Stimulated activated CD4-positive, alpha-beta T cell treated with anti-CD3 and anti-CD28 coated beads, Interleukin-2, amount 100 ng/mL, for 24 hours (primary cell): ENCODE data around the gene TGFBR2.

ENCODE experiments used
- DNase-seq, 2 donors: peaks; one replicate each; pipeline ENCODE4 v3.0.0-alpha.2; 2020

Gene TGFBR2

DNA sequence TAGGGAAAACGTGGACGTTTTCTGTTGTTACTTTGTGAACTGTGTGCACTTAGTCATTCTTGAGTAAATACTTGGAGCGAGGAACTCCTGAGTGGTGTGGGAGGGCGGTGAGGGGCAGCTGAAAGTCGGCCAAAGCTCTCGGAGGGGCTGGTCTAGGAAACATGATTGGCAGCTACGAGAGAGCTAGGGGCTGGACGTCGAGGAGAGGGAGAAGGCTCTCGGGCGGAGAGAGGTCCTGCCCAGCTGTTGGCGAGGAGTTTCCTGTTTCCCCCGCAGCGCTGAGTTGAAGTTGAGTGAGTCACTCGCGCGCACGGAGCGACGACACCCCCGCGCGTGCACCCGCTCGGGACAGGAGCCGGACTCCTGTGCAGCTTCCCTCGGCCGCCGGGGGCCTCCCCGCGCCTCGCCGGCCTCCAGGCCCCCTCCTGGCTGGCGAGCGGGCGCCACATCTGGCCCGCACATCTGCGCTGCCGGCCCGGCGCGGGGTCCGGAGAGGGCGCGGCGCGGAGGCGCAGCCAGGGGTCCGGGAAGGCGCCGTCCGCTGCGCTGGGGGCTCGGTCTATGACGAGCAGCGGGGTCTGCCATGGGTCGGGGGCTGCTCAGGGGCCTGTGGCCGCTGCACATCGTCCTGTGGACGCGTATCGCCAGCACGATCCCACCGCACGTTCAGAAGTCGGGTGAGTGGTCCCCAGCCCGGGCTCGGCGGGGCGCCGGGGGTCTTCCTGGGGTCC is at the start of gene TGFBR2:
Gene TGFBR2, plus strand, starts transcription at position 301 of the 731 bp plus-strand sequence. Its CDS starts 283 bp downstream, at position 584.
- peak; percentile 86 to 88 for DNase-seq

DNA sequence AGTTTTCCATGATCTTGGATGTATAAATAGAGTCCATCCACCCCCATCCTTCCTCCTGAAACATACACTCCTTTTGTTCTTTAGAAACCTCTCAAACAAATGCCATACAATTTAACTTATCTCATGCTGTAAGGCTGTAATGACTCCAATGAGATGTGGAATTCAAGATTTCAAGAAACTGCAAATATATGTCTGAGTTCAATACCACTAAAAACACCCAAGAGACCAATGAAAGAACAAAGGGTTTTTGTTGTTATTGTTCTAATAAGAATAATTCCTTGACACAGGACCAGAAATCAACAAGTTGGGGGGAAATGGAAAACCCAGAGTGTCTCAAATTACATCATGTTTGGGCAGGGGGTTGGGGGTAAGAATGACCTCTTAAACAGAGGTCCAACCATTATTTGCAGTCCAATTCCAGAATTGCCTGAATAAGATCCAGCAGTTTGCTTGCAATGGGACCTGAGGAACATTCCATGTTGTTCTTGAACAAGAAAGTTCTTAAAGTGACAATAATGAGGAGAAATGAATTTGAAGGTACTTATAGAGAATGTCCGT is 48.6 kb upstream of the TGFBR2 start:
- no peak for DNase-seq

DNA sequence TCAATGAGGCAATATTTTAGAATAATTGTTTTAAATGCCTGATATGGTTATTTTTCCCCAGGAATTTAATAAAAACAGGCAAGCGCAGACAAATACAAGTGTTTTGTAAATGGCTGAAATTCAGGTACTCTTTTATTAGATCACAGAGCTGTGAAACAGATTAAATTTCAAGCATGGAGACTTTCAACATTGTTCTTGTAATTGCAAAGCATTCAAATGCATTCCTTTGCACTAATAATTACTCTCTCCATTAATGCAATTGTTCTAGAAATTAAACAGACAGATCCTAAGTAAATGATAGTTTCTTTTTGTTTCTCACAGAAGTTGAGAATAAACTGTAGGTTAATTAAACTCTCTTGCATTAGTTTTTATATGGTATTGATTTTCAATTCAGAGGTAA is 42.4 kb upstream of the TGFBR2 start:
- no peak for DNase-seq

DNA sequence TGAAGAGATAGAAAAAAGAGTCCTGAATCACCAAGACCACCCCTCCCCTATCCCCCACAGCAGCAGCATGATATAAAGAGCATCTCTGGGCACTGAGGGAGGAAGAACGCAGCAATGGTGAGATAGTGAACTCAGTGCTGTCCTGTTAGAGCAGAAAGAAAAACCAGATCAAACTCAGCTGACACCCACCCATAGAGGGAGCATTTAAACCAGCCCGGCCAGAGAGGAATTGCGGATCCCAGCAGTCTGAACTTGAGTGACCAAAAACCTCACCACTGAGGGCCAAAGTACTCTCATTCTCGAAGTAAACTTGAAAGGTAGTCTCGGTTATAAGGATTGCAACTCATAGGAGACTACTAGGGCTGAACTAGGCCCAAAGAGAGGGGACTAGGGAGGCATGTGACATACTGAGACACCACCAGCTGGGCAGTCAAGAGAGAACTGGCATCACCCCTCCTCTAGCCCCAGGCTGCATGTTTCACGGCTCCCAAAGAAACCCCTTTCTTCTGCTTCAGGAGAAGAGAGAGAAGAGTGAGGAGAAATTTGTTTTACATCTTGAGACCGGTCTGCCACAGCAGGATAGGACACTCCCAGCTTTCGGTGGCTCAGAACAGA is 39.2 kb upstream of the TGFBR2 start:
- no peak for DNase-seq

DNA sequence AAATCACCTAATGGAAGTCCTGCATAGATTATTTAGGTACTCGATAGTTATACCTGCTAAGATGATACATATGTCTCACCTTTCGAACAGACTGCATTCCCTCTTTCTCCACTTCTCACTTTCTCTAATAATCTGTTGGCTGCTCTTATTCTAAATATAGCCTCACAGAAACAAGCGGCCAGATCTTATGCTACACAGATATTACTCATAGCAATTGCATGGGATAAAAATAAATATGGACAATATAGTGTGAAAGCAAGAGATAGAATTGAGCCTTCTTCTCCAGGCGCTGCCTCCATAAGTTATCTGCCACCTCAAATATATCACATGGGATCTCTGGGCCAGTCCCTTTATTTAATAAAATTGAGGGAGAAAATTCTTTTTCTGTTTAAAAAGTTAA is 29.5 kb upstream of the TGFBR2 start:
- DNase-seq: no peak

DNA sequence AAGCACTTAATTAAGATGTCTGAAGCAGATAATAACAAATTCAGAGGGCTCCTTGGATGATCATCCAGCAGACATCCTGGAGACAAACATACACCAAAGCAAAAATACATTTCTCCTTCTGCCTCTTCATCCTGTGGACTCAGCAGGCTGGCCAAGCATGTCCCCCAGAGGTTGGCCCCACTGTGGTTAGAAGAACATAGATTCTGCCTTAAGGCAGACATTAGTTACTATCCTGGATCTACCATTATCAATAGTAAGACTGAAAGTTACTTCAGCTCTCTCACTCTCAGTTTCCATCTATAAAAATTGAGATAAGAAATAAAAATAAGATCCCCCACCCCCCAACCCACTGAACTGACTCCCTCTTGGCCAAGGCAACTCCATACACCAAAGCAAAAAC is 28.6 kb upstream of the TGFBR2 start:
- DNase-seq: no peak

DNA sequence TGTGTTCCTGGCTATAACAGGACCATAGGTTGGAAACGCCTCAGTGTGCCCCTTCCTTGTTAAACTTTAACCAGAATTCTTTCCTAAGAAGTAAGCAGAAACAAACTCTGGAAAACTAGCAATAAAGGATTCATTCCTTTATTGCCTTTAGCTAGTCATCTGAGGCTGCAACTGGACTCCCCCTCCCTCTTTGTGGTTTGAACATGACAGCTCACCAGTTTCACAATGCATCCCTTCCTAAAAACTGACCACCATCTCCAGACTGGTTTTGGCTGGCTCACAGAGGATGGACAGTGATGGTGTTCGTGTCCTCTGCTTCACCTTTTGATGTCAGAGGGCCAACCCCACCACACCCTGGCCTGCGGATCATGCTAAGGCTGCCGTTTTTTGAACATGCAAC is 27.9 kb upstream of the TGFBR2 start:
- DNase-seq: no peak

DNA sequence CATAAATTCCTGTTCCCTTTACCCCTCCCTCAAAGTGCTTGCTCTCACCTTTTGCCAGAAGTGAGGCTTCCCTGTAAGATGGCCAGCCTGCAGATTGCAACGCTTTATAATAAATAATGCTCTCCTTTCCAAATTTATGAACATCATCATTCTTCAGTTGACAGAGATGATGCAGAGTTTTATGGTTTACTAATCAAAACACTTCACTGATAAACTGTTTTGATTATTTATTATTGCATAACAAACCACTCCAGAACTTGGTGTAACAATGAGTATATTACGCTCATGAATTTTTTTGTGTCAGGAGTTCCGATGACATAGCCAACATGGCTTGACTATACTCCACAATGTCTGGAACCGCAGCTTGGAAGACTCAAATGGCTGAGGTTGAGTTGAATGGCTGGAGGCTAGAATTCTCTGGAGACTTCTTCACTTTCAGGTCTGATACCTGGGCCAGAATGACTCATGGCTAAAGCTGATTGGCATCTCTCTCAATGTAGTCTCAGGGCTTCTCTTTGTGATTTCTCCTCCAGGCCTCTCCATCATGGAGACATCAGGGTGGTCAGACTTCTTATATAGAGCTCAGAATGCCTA is 27.3 kb upstream of the TGFBR2 start:
- DNase-seq: no peak

DNA sequence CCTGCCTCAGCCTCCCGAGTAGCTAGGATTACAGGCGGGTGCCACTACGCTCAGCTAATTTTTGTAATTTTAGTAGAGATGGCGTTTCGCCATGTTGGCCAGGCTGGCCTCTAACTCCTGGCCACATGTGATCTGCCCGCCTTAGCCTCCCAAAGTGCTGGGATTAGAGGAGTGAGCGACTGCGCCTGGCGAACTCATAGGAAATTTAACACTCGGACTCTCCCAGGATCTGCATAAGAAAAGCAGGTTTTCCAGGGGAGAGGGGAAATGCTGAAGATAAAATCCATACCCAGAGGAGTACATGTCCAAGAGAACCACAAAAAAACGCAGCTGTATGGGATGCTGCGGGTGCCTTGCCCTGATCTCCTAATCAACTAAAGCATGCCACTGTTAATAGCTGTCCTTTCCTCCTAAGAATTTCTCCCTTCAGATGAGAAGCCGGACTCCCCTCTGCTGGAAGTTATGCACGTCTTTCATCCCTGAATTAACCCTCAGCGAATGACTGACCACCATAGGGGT is 25.3 kb upstream of the TGFBR2 start:
- DNase-seq: no peak

DNA sequence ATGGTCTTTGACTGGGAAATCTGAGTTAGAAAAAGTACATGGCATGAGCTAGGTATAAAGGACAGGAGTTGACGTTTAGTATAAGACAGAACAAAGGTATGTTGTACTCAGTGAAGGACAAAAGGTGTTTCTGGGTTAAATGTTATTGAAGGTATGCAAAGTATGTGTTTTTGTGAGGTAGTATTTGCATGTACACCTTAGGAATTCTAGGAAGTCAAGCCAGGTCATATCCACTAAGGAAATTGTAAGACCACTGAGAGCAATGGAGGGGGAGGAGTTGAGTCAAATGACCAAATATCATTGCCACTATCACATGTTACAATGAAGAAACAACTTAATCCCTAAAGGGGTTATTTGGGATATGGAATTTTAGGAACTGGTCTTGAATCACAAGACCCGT is 24.4 kb upstream of the TGFBR2 start:
- no peak for DNase-seq

DNA sequence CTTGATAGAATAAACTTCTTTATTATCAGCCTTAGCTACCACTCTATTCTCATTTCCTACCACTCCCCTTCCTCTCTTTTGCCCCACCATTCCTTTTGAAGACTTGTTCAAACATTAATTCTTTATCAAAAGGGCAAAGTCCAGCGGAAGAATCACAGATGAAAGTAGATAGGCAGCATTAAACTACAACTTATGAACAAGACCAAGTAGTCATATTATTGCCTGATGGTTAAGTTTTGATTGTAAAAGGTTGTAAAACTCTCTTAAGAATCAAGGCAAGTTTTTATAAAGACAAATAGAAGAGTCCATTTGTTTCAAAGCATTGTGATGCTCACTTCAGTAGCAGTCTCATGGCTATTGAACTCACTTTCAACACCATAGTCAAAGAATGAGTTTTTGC is 22.4 kb upstream of the TGFBR2 start:
- no peak for DNase-seq

DNA sequence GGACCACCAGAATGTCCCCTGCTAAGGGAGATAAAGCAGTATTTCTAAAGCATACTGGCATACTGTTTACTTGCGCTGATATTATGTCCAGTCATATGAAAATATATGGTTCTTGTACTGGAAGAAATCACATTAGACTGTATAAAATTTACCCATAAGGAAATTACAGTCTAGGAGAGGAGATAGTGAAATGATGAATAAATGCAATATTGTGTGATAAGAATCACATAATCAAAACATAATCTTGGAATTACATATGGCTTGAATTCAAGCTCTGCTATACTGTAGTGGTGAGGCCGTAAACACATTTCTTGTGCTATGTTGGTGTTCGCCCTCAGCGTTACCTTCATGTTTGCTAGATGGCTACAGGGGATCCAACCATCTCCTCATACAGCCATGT is 20.7 kb upstream of the TGFBR2 start:
- no peak for DNase-seq

DNA sequence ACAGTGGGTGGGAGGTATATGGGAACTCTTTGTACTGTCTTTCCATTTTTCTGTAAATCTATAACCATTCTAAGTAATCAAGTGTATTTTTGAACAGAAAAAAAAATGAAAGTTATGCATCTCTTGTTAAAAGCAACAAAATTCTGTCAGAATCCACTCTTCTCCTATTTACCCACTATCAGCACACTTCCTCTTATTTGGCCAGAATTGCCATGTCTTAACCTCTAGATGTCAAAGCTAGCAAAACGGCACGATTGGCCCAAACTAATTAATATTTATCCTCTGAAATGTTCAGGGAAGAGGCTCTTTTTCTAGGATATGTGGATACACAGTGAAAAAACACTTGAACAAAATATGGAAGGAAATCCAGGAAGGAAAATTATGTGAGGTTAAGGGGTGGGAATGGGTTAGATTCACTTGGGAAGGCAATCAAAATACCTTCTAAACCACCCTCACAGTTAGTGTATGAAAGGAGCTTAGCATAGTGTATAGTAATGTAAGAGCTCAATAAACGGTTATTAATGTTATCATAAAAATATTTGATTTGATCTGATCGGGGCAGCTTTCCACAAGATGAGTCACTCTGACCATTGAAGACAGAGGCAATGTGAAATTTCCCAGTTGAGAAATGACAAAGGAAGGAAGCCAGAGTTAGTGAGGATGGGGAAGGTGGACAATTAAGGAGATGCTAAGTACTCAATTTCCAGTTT is 20.1 kb upstream of the TGFBR2 start:
- DNase-seq: no peak

DNA sequence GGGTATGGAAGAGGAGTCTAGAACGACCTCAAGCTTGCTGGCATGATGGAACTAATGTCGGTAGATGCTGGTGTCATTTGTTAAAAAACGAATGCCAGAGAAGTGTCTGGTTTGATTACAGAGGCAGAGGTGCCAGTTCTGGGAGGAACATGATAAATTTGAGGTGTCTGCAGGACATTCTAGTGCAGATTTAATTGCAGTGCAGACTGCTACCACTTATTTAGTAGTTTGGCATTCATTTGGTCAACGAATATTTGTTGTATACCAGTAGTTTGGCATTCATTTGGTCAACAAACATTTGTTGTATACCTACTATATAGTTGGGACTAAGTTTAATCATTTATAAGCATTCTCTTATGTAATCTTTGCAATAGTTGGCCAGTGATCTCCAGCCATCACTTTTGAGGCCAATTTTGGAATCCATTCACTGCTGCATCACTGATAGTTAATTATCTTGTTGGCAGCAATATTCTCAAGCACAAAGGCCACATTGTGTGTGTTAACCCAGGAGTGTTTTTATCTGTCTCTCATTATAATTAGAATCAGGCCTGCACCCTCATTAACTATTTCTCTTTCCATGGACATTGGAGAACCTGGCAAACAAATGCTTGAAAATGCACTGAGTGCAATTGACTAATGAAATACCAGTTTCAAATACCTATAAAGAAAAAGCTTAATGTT is 19.5 kb upstream of the TGFBR2 start:
- DNase-seq: no peak

DNA sequence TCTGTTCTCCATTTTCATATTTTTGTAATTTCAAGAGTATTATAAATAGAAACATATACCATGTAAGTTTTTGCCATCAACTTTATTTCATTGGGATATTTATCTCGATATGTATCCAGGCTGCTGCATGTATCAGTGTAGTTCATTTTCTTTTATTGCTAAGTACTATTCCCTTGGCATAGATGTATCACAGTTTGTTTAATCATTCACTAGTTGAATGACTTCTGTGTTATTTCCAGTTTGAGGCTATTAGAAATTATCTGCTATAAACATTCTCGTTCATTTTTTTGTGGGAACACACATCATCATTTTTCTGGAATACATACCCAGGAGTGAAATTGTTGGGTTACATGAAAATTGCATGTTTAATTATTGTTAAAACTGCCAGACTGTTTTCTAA is 18.5 kb upstream of the TGFBR2 start:
- no peak for DNase-seq

DNA sequence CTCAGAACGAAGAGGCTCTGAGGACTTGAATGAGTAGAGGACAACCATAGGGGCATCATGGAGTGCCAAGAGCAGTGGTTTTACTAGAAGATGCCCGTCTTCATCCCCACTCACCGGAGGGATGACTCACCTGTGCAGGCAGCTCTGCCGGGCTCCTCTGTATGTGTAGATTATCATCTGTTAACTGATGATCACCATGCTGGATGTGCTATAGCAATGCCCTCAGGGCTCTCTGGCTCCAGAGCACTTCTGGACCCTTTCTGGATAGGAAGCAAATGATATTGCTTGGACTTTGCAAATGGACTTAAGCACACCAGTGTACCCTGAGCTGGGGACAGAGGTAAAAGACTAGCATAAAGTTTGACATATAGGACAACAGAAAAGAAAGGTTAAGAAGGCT is 10.2 kb upstream of the TGFBR2 start:
- no peak for DNase-seq

DNA sequence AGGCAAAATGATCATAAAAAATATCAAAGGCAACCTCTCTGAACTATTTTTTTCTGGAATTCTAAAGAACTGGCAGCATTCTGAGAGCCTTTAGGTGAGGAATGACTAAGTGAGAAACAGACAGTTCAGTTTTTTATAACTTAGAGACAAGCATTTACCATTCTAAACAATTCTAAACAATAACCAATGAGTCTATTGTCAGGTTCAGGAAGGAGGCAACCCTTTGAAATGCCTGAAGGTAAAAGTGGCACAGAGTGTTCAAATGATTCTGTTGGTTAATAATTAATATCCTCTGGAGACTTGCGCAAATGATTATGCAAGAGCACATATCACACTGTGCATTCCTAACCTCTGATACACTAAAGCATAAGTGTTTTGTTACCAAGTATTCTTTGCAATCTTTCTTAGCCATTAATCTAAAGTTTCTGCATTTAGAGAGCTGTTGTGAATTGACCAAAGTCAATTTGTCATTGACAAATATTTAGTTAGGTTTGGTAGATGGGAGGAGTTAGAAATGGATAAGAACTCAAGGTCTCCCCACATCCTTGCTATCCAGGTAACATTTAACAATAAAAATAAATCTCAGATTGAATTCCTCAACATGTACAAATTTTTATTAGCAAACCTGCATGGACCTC is 9.2 kb upstream of the TGFBR2 start:
- no peak for DNase-seq

DNA sequence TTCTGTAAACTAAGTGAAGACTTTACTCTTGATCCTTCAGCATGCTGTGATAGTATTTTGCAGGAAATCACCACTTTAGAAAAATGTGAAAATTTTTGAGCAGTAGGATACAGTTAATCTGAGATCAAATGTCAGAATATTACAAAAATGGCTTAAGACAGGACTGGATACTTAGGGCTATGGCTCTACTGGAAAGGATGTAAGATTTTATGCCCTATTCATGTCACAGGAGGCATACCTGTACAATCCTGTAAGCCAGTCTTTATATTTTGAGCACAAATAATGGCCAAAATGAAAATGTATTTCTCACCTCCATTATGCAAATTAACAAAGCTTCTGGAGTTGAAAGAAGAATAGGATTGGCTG is 8.6 kb upstream of the TGFBR2 start:
- no peak for DNase-seq

DNA sequence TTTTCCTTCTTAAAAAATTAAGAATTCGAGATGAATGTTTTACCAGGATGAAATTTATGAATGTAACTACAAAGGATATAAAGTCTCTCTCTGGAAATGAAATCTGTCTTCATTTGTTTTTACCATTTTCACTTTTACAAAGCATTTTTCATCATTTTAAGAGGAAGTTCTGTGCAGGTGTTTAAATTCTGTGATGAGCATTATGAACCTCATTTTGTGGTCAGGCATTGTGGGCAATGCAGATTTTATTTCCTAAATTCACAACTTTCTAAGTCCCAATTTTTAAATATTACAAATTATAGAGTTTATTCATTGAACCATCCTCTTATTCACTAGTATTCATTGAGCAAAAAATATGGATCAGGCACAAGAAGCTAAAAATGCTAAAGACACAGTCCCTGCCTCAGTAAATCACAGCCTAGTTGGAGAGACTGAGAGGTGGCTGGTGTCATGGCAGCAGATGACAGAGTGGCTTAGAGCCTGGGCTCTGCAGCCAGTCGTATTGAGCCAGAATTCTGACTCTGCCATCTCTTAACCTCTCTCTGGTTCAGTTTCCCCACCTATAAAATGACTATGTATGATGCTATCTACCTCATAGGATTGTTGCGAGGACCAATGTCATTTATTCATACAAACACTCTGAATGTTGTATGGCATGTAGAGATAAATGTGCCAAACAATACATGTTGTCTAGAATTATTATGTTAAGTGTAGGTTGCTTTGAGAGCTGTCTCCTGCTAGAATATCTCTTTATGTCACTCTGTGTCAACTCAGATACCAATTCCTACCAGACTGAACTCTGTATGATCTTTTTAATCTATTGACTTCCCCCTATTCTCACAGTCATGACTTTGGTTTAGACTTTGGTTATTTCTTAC is 7.5 kb upstream of the TGFBR2 start:
- no peak for DNase-seq

DNA sequence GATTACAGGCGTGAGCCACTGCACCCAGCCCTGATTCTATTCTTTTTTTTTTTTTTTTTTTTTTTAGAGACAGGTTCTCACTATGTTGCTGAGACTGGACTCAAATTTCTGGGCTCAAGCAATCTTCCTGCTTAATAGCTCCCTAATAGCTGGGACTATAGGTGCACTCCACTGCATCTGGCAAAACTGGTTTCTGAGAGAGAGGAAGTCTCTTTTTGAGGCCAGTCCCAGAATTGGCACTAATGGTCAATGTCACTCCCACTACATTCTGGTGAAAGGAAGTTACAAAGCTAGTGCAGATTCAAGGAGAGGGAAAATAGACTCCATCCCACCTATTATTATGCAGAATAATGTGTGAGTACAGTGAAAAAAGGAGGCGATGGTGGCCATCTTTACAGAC is 5.8 kb upstream of the TGFBR2 start:
- no peak for DNase-seq

DNA sequence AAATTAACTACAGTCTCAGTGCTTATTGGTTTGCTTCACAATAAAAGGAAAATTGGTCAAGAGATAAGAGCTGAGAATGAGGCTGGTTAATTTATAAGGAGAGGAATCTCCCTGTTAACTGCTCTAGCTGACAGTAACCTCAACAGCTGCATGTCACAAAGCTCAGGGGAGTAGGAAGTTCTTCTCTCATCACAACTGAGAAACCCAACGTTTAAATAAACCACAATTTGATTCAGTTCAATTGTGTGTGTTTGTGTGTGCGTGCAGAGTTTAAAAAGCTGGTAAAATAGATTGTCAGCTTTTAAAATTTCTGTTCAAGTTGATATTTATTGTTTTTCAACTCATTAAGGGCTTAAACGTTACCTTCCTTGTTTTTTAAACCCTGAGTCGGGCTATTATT is 3.5 kb upstream of the TGFBR2 start:
- DNase-seq: no peak
